ENCODE results near the gene ABCC4. TPM values are rescaled to one million over a fixed set of nuclear protein-coding genes. Genes with fewer than 3 reads are reported as not detected.
"Not testable (repeated sequence)": the region's sequence is repeated elsewhere in the genome, so short reads cannot be mapped to it uniquely, and the experiment has no call there.

The ABCC4 gene
- polyA plus RNA-seq, 3 donors, result 16.5 to 21.8 (median 20.1) TPM

- DNase-seq, result no peak
Observed at GRCh38 chr13:95199896-95200295, 101.4 kb downstream of the ABCC4 start.

GRCh38 chr13:95198606-95199005, 102.6 kb downstream of the ABCC4 start:
- not testable (repeated sequence) for DNase-seq

GRCh38 chr13:95197548-95197947, 103.7 kb downstream of the ABCC4 start:
- DNase-seq, result peak; percentile 28

GRCh38 chr13:95195146-95195545, 106.1 kb downstream of the ABCC4 start:
- DNase-seq, result no peak

- no peak for DNase-seq
Observed at GRCh38 chr13:95193509-95194230, 107.6 kb downstream of the ABCC4 start.

GRCh38 chr13:95192998-95193397, 108.3 kb downstream of the ABCC4 start:
- DNase-seq, result no peak

GRCh38 chr13:95192564-95192945, 108.7 kb downstream of the ABCC4 start:
- not testable (repeated sequence) for DNase-seq

GRCh38 chr13:95191821-95192563, 109.3 kb downstream of the ABCC4 start:
- peak; percentile 66 for DNase-seq

- no peak for DNase-seq
Observed at GRCh38 chr13:95188128-95188527, 113.1 kb downstream of the ABCC4 start.

- DNase-seq, result no peak
Observed at GRCh38 chr13:95185851-95186250, 115.4 kb downstream of the ABCC4 start.

GRCh38 chr13:95185311-95185710, 115.9 kb downstream of the ABCC4 start:
- no peak for DNase-seq

- DNase-seq, result no peak
Observed at GRCh38 chr13:95184317-95184716, 116.9 kb downstream of the ABCC4 start.

GRCh38 chr13:95182570-95183265, 118.5 kb downstream of the ABCC4 start:
- DNase-seq, result no peak

GRCh38 chr13:95181586-95181985, 119.7 kb downstream of the ABCC4 start:
- no peak for DNase-seq

GRCh38 chr13:95180513-95181245, 120.6 kb downstream of the ABCC4 start:
- no peak for DNase-seq

- no peak for DNase-seq
Observed at GRCh38 chr13:95176611-95177259, 124.5 kb downstream of the ABCC4 start.

- no peak for DNase-seq
Observed at GRCh38 chr13:95174517-95174916, 126.7 kb downstream of the ABCC4 start.

- no peak for DNase-seq
Observed at GRCh38 chr13:95168191-95168590, 133.1 kb downstream of the ABCC4 start.

- DNase-seq, result not testable (repeated sequence)
Observed at GRCh38 chr13:95167003-95167402, 134.2 kb downstream of the ABCC4 start.

- no peak for DNase-seq
Observed at GRCh38 chr13:95164830-95165229, 136.4 kb downstream of the ABCC4 start.

- DNase-seq, result no peak
Observed at GRCh38 chr13:95160112-95160906, 140.9 kb downstream of the ABCC4 start.
